ENCODE measurements around the gene HMGCL.
"Not testable (repeated sequence)": the region's sequence is repeated elsewhere in the genome, so short reads cannot be mapped to it uniquely, and the experiment has no call there.

Gene HMGCL

DNA sequence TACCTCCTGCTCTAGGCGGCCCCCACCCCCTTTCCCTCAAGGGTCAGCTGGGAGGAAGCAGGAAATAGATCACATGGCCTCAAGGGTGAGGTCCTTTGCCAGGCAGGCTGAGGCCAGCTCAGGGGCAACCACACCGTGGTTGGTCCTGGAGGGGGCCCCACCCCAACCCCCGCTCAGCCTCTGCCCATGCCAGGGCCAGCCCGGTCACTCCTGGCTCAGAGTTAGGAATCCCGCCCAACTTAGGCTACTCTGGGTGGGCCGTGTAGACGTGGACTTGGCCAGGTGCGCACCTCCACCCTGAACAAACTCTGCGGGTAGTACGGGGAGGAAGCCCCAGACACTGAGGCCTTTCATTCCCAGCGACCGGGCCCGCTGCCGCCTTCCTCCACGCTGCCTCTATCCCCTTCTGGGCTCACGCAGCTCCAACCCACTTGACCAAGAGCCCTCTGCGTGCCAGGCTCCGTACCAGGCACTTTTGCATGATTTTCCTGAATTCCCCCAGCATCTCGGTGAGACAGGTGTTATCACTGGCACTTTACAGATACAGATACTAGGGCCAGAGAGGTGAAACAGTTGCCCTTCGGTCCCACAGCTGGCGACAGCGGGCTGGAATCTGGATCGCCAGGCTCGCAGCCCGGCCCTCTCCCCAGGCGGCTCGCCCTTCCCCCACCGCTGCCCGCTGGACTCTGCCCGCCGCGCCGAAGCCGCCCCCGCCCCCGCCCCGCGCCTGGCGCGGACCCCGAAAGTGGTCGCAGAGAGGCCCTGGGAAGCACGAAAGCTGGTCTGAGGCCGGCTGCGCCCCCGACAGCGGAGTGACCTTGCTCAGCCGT lies 25.4 kb downstream of the HMGCL start:
- DNase-seq (ENCODE audit: low read depth in 3 of 3, low spot score in 1 of 3) = no peak

DNA sequence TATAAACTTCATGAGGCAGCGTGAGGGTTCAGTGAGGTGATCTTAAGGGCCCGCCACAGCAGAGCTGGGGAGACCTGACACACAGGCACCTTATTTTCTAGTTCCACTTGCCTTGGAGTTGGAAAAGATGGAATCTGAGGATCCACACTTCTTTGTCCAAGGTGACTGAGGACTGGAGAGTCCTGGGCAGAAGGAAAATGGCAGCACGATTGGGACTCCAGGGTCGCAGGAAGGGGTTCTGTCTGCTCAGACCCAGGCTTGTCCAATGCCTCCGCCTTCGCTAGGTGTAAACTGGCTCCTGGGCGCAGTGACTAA lies 26.0 kb downstream of the HMGCL start:
- no peak for DNase-seq (ENCODE audit: low read depth in 3 of 3, low spot score in 1 of 3)

DNA sequence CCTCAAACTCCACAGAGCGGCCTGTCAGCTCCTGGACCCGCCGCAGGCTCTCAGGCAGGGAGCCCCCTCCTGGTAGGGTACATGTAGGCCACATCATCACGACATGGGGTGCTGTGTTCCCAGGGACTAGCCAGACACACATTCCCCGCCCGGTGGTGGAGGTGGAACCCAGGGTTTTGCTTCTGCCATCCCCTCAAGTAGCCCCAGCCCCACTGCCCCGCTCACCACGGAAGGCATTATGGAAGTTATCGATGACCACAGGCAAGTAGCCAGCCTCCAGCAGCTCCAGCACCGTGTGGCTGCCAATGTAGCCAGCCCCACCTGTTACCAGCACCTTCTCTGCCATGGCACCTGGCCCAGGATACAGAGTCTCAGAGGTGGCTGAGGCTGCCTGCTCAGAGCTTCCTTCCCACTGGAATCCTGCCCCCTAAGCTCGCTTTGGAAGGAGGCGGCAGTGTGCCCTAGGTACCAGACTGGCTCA lies 26.5 kb downstream of the HMGCL start:
- DNase-seq (ENCODE audit: low read depth in 3 of 3, low spot score in 1 of 3) = no peak

DNA sequence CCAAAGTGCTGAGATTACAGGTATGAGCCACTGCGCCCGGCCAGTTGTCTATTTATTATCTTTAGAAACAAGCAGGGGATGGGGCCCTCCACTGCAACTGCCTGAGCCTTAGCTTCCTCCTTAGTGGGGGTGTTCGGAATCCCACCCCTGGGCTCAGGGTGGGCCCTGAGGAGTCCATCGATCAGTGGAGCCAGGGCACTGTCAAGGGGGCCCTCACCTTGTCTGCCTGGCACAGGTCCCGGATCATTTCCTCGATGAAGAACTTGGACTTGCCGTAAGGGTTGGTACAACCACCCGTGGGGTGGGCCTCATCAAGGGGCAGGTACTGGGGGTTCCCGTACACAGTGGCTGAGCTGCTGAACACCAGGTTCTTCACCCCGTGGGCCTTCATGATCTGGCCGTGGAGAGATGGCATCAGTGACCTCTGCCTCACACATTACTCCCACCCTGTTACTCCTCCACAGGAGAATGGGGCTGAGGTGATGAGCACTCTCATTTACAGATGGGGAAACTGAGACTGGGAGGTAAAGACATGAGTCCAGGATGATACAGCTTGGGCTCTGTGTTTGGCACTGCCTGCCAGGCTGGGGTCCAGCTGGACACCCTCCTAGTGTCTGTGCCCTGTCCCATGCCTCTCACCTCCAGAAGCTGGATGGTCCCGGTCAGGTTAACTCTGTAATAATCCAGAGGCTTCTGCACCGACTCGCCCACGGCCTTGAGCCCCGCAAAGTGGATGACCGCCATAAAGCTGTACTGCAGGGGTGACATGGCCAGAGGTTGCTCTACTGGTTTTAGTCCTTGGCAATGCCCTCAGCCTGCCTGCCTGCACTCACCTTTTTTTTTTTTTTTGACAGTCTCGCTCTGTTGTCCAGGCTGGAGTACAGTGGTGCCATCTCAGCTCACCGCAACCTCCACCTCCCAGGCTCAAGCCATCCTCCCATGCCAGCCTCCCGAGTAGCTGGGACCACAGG lies 27.5 kb downstream of the HMGCL start:
- no peak for DNase-seq (ENCODE audit: low read depth in 3 of 3, low spot score in 1 of 3)

DNA sequence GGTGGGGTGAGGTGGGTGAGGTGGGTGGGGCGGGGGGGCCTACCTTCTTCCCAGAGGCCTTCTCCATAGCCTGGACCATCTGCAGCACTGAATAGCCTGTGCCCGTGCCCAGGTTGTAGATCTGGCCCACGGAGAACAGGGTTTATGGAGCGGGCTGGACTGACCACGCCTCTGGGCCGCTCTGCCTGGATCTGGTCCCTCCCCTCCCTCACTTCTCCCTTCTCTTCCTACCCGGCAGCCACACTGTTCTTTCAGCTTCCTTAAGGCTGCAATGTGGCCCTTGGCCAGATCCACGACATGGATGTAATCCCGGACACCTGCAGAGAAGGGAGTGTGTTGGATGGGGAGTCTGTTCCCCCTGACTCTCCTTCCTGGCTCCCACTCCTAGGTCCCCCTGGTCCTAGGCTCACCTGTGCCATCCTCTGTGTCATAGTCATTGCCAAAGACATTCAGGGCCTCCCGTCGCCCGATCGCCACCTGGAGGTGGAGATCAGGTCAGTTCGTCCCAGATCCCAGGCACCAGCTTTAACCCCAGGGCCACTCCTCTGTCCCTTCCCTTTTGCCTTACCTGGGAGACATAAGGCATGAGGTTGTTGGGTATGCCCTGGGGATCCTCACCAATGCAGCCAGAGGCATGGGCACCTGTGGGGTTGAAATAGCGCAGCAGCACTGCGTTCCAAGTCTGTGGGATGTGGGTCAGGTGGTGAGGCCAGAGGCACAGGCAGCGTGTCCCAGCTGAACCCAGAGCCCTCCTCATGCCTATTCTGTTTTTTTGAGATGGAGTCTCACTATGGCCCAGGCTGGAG lies 28.6 kb downstream of the HMGCL start:
- DNase-seq (ENCODE audit: low read depth in 3 of 3, low spot score in 1 of 3) = no peak

DNA sequence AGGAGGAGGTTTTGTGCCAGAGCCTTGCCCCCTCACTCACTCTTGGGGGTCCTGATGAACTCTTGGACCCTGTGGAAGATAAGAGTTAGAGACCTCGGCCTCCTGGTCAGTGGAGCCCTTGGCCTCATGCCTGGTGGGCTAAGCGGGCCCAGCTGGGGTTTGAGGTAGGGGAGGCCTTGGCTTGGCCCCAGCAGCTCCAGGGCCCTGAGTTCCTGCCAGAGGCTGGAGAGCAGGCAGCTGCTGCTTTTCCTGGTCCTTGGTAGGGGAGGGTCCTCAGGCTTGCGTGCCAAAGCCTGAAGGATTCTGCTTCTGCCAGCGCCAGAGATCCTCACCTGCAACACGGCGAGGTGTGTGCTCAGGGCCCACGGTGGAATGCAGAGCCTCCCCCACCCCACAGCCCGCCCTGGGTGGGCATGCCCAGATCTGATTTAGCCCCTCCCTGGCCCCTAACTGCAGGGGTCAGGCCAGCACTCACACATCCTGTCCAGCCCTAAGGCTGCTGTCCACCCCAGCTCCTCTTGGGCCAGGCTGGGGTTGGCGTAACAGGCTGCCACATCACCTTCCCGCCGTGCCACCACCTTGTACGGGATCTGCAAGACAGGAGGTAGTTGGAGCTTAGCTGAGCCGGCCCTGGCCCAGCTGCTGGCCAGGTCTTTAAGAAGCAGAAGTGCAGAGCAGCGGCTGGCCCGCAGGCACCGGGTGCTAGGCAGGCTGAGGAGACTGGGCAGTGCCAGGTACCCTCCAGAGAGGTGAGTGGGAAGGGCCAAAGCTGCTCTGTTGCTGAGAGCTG lies 29.4 kb downstream of the HMGCL start:
- DNase-seq (ENCODE audit: low read depth in 3 of 3, low spot score in 1 of 3) = no peak

DNA sequence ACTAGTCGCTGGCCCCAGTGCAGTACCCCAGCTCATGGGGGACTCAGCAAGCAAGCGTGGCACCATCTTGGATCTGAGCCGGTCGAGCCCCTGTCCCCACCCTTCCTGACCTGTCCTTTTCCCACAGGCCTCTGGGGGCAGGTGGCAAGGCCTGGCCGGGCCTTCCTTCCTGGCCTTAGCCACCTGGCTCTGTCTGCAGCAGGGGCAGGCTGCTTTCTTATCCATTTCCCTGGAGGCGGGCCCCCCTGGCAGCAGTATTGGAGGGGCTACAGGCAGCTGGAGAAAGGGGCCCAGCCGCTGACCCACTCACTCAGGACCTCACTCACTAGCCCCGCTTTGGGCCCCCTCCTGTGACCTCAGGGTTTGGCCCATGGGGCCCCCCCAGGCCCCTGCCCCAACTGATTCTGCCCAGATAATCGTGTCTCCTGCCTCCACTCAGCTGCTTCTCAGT lies 30.5 kb downstream of the HMGCL start:
- not testable (repeated sequence) for DNase-seq (ENCODE audit: low read depth in 3 of 3, low spot score in 1 of 3)

DNA sequence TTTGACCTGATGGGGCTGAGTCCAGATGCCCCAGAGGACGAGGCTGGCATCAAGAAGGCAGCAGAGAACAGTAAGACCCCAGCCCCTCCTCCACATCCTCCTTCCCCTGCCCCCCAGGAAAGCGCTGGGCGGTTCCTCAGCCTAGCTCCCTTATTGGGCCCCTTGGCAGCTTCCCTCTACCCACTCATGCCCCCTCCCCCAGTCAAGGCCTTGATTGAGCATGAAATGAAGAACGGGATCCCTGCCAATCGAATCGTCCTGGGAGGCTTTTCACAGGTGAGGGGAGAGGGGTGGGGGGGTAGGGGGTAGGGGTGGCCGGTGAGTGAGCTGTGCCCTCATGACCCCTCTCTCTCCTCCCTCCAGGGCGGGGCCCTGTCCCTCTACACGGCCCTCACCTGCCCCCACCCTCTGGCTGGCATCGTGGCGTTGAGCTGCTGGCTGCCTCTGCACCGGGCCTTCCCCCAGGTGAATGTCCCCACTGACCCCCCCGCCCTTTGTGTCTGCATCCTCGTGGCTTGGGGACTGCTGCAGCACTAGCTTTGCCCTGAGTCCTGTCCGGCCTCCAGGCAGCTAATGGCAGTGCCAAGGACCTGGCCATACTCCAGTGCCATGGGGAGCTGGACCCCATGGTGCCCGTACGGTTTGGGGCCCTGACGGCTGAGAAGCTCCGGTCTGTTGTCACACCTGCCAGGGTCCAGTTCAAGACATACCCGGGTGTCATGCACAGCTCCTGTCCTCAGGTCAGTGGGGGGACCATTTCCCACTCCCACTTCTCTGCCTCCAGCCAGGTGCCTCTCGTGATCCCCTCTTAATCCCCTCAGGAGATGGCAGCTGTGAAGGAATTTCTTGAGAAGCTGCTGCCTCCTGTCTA lies 31.1 kb downstream of the HMGCL start:
- no peak for DNase-seq (ENCODE audit: low read depth in 3 of 3, low spot score in 1 of 3)

DNA sequence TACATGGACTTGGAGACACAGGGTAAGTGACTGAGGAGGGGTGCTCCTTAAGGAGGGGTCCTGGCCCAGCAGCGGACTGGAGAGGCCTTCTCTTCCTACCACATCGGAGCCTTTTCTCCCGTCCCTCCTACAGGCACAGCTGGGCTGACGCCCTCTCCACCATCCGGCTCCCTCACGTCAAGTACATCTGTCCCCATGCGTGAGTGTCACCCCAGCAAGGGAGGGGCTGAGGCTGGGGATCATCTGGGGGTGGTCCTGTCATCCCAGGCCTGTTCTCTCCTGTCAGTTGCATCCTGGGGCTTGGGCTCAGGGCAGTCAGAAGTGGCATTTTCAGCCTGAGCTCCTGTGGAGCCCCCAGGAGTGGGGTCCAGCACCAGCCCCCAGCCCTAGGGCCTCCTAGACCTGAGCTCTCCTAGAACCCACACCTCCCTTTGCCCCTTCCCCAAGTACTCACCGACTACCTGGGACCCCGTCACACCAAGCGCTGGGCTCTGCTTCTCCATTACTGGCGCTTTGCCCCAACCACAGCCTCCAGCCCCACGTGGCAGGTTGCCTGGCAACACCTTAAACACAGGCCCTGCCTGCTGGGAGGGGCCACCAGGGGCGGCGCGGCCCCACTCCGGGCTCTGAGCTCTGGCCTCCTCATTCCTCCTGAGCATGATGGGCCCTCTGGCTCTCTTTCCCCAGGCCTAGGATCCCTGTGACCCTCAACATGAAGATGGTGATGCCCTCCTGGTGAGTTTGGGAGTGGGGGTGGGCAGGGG lies 32.0 kb downstream of the HMGCL start:
- no peak for DNase-seq (ENCODE audit: low read depth in 3 of 3, low spot score in 1 of 3)

DNA sequence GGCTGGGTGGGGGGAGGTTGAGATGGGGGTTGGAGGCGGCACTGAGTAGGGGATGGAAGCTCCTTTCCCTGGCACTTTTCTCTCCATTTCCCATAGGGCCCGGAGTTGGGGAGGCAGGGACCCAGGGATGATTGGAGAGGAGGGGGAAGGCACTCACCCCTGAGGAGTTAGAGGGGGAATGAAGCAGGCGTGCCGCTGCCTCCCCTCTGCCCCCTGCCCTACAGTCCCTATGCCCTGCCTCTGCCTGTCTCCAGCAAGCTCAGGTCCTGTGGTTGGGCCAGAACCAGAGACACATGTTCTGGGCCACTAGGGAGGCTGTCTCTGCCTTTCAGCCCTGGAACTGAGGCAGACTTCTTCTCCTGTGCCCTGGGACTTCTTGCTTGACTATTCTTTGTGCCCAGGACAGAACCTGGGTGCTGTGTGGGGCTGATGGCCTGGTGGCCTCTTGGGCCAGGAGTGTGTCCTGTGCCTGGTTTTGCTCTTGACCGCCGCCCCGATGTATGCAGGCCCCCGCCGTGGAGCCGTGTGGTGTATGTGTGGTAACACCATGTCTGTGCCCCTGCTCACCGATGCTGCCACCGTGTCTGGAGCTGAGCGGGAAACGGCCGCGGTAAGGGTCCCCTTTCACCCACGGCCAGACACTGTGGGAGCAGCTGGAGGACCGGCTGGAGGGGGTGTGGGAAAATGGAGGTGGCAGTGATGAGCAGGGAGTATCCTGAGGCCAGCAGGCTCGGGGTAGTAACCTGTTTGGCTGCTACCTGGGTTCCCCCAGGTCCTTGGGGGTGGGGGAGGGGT lies 32.9 kb downstream of the HMGCL start:
- no peak for DNase-seq (ENCODE audit: low read depth in 3 of 3, low spot score in 1 of 3)

DNA sequence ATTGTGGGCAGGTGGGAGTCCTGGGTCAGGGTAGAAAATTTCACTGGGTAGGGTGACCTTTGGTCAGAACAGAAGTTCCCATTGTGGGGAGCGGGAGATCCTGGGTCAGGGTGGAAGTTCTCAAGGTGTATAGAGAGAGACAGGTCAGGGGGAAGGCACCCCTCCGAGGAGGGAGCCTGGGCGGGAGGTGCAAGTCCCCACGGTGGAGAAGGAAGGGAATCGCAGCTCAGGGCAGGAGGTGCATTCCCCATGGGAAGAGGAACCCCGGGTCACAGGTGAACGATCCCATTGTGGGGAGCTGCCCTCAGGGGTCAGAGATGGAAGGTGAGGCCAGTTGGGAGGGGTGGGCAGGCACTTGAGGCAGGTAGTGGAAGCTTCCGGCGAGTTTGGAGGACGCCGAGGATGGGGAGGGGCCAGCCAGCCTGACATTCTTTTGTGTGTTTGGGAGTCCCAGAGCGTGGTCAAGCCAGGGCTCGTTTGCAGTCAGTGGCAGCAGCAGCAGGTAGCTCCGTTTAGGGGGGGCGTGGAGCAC lies 33.6 kb downstream of the HMGCL start:
- no peak for DNase-seq (ENCODE audit: low read depth in 3 of 3, low spot score in 1 of 3)

DNA sequence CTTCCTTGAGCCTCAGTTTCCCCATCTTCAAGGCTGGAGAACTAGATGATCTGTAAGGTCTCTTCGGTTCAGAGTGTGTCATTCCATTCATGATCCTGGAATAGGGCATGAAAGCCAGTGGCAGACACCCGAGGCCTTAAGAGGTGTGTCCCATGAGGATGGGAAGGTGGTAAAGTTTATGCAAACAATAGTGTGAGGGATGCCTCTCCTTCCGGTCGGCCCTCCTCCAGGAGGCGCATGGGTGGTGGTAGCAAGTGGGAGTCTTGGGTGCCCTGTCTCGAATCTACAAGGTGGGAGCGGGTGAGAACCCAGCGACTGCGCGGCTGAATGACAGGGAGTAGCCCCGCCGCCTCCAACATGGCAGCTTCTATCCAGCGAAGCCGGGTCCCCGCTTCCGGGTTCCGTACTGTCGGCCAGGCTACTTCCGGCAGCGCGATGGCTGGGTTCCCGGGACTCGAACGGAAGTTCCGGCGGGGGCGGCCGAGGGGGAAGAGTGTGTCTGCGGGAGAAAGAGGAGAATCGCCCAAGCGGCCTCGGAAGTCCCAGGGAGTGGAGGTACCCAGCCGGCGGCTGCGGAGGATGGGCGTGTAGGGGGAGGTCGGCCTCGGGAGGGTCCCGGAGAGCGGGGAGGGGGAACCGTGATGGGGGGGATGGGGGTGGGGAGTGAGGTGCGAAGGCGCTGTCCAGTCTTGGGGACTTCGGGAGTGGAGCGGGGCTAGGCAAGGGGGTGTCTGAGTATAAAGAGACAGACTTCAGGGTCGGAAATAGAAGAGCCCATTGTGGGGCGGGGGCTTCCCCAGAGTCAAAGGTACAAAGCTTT lies 34.3 kb downstream of the HMGCL start, which contains the start of gene LYPLA2:
LYPLA2 (plus strand) TSS at position 450 of the 820 bp plus-strand sequence. CDS start 1,538 bp downstream, outside the sequence.
- peak; percentile 63 to 80 (median 70) for DNase-seq (ENCODE audit: low read depth in 3 of 3, low spot score in 1 of 3)

DNA sequence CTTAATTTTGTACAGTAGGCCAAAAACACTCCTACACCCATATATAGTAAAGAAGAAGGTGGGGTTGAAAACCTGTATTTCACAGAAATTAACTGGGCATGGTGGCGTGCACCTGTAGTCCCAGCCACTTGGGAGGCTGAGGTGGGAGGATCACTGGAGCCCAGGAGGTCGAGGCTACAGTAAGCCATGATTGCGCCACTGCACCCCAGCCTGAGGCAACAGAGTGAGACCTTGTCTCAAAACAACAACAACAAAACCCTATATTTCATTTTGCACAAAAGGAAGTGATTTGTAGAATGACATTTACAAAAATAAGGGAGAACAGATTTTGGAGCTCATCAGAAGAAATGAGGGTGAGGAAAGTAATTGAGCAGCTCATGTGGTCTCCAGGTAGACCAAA lies 36.5 kb downstream of the HMGCL start:
- no peak for DNase-seq (ENCODE audit: low read depth in 3 of 3, low spot score in 1 of 3)

DNA sequence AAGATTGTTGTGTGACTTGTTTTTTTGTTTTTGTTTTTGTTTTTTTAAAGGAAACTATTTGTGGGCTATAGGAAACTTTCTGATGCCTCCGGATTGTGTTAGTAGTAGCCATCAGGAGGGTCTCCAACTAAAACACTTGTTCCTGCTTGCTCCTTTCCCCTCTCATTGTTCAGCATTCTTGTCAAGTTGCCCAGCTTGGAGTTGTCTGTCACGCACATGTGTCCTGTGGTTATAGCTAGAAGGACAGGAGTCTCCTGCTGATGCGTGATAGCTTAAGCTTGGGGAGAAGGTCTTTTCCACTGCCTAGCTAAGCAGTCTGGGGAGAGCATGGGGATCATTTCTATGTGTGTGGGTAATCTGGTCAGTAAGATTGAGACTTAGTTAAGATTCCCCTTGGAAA lies 37.5 kb downstream of the HMGCL start:
- no peak for DNase-seq (ENCODE audit: low read depth in 3 of 3, low spot score in 1 of 3)

DNA sequence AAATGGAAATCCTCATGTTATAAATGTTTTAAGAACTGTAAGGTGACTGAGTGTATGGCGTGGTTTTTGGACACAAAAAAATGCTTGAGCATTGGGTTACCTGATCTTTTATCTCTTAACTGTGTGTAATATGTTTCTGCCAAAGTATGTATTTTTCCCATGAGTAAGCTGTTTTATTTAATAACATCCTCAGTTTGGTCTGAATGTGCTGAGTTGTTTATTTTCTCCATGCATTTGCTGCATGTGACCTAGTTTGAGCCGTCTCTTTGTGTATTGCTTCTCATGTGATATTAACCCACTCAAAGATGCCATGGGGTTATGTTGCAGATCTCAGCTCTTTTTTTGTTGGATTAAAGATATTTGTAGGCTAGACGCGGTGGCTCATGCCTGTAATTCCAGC lies 40.4 kb downstream of the HMGCL start:
- no peak for DNase-seq (ENCODE audit: low read depth in 3 of 3, low spot score in 1 of 3)

DNA sequence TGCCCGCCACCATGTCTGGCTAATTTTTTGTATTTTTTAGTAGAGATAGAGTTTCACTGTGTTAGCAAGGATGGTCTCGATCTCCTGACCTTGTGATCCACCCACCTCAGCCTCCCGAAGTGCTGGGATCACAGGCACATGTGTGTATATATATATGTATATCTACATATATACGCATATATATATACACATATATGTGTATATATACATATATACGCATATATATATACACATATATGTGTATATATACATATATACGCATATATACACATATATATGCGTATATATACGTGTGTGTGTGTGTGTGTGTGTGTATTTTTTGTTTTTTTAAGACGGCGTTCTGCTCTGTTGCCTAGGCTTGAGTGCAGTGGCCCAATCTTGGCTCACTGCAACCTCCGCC lies 42.1 kb downstream of the HMGCL start:
- DNase-seq (ENCODE audit: low read depth in 3 of 3, low spot score in 1 of 3) = not testable (repeated sequence)
